ENCODE results near the gene MIB2. TPM values are rescaled to one million over a fixed set of nuclear protein-coding genes. Genes with fewer than 3 reads are reported as not detected.

Gene MIB2
- total and polyA plus RNA-seq, 2 donors (not counting 1 experiment from before 2014, with no cell fraction given) = 94.0 to 95.9 TPM

- Mint-ChIP-seq H3K9me3 (ENCODE audit: insufficient read depth) (no peaks in the 10 kb centered on the region), H3K4me1 (peaks cover 35% of the 10 kb centered on the region), H3K27me3 (peaks cover 11% of the 10 kb centered on the region), H3K27ac (no peak overlapping the region), H3K4me3 (peak overlapping the region; percentile 13)
- 64% methylated on average over 11 of the region's 18 CpGs for WGBS (ENCODE audit: insufficient coverage)
- H2AFZ ChIP-seq (ENCODE audit: insufficient read depth, low read depth, low read length, poor library complexity, severe bottlenecking) = no peak overlapping the region
- POLR2A ChIA-PET = no interaction called here
- H3K27ac ChIP-seq (ENCODE audit: low read length in 2 of 2) = no peak overlapping the region
- H4K20me1 ChIP-seq (ENCODE audit: control insufficient read depth, insufficient read depth, low read length, poor library complexity, severe bottlenecking) = no peaks in the 10 kb centered on the region
- no peaks in the 10 kb centered on the region for H3K79me2 ChIP-seq (ENCODE audit: control insufficient read depth, insufficient read depth, low read length)
- peak overlapping the region; percentile 22 for H3K4me2 ChIP-seq (replicated peaks; ENCODE audit: low read depth, low read length, poor library complexity, severe bottlenecking)
- intact Hi-C loops (cut with micrococcal nuclease) = no loop called here
- H3K4me1 ChIP-seq (ENCODE audit: control insufficient read depth in 2 of 2, insufficient read depth in 2 of 2, low read length in 2 of 2) = peaks cover 27 to 44% of the 10 kb centered on the region in 2 donors
- peaks cover 0 to 31% (median 5%) of the 10 kb centered on the region in 4 experiments for H3K27me3 ChIP-seq (replicated peaks in 1 of 4; ENCODE audit: control extremely low read depth in 1 of 4, control insufficient read depth in 3 of 4, insufficient read depth in 4 of 4, low read length in 3 of 4)
- CTCF ChIA-PET = no interaction called here
- no peak overlapping the region for H3K9ac ChIP-seq (ENCODE audit: low read length)
- no peaks in the 10 kb centered on the region for H3K36me3 ChIP-seq (replicated peaks in 1 of 2; ENCODE audit: control extremely low read depth in 1 of 2, control insufficient read depth in 1 of 2, extremely low read depth in 1 of 2, insufficient read depth in 2 of 2, low read length in 1 of 2)
- DNase-seq = peak; percentile 30
- no peak for ATAC-seq (ENCODE audit: low read depth)
- H3K4me3 ChIP-seq (ENCODE audit: control extremely low read depth in 1 of 5, extremely low read depth in 1 of 5, insufficient read depth in 1 of 5, low read depth in 2 of 5, low read length in 4 of 5) = no peak overlapping the region
- H3K9me3 ChIP-seq (ENCODE audit: control extremely low read depth in 1 of 3, control insufficient read depth in 2 of 3, insufficient read depth in 1 of 3, low read length in 2 of 3) = peaks cover 0 to 5% (median 0%) of the 10 kb centered on the region in 3 donors
- no peak for TF ChIP-seq EZH2 (IDR thresholded peaks at IDR 0.05; ENCODE audit: borderline replicate concordance, insufficient read depth, low read depth, low read length, poor library complexity, severe bottlenecking)
- TF ChIP-seq CTCF (IDR thresholded peaks at IDR 0.05) = no peak
Measured at GRCh38 chr1:1602304-1602967, 12.9 kb upstream of the MIB2 start.

GRCh38 chr1:1602968-1603506 lies 12.3 kb upstream of the MIB2 start:
- intact Hi-C loops (cut with micrococcal nuclease) = no loop called here
- POLR2A ChIA-PET = interaction anchor here (0.5 kb wide), 1 partner anchor 19 kb away, joined by 3 read pairs; no protein-coding TSS in a partner anchor
- Histone ChIP-seq H3K9ac (ENCODE audit: low read length) (no peak overlapping the region), H3K79me2 (ENCODE audit: control insufficient read depth, insufficient read depth, low read length) (no peaks in the 10 kb centered on the region), H3K27ac (ENCODE audit: low read length in 2 of 2) (no peak overlapping the region), H2AFZ (ENCODE audit: insufficient read depth, low read depth, low read length, poor library complexity, severe bottlenecking) (no peak overlapping the region), H3K36me3 (replicated peaks in 1 of 2; ENCODE audit: control extremely low read depth in 1 of 2, control insufficient read depth in 1 of 2, extremely low read depth in 1 of 2, insufficient read depth in 2 of 2, low read length in 1 of 2) (no peaks in the 10 kb centered on the region), H3K4me2 (replicated peaks; ENCODE audit: low read depth, low read length, poor library complexity, severe bottlenecking) (peak overlapping the region; percentile 22), H3K9me3 (ENCODE audit: control extremely low read depth in 1 of 3, control insufficient read depth in 2 of 3, insufficient read depth in 1 of 3, low read length in 2 of 3) (peaks cover 0 to 5% (median 0%) of the 10 kb centered on the region in 3 donors), H3K4me3 (ENCODE audit: control extremely low read depth in 1 of 5, extremely low read depth in 1 of 5, insufficient read depth in 1 of 5, low read depth in 2 of 5, low read length in 4 of 5) (no peak overlapping the region), H3K27me3 (replicated peaks in 1 of 4; ENCODE audit: control extremely low read depth in 1 of 4, control insufficient read depth in 3 of 4, insufficient read depth in 4 of 4, low read length in 3 of 4) (peaks cover 0 to 25% (median 5%) of the 10 kb centered on the region in 4 experiments), H4K20me1 (ENCODE audit: control insufficient read depth, insufficient read depth, low read length, poor library complexity, severe bottlenecking) (no peaks in the 10 kb centered on the region), H3K4me1 (ENCODE audit: control insufficient read depth in 2 of 2, insufficient read depth in 2 of 2, low read length in 2 of 2) (peaks cover 27 to 42% of the 10 kb centered on the region in 2 donors)
- Mint-ChIP-seq H3K4me3 (peak overlapping the region; percentile 10), H3K4me1 (peaks cover 34% of the 10 kb centered on the region), H3K27ac (no peak overlapping the region), H3K9me3 (ENCODE audit: insufficient read depth) (no peaks in the 10 kb centered on the region), H3K27me3 (peaks cover 5% of the 10 kb centered on the region)
- 82% methylated on average over 13 of the region's 13 CpGs for WGBS (ENCODE audit: insufficient coverage)
- DNase-seq = peak; percentile 26
- ATAC-seq (ENCODE audit: low read depth) = no peak
- TF ChIP-seq EZH2 (IDR thresholded peaks at IDR 0.05; ENCODE audit: borderline replicate concordance, insufficient read depth, low read depth, low read length, poor library complexity, severe bottlenecking) (no peak), CTCF (IDR thresholded peaks at IDR 0.05) (no peak)
- CTCF ChIA-PET = no interaction called here

Data from B cell (primary cell).